H1 (cell line): ENCODE data around the gene H2AZ2.

ENCODE experiments used
- POU5F1 ChIP-seq: IDR thresholded peaks from 2 replicates; pipeline ENCODE4 v1.6.1; 2011; ENCODE audit warnings: low read depth, mild to moderate bottlenecking, low read length, moderate library complexity
- SP2 ChIP-seq: IDR thresholded peaks from 2 replicates; pipeline ENCODE4 v1.6.1; 2012; ENCODE audit warnings: mild to moderate bottlenecking, low read length, inconsistent platforms
- ZNF274 ChIP-seq: IDR thresholded peaks from 2 replicates; pipeline ENCODE4 v1.7.0; 2012; ENCODE audit warnings: low read length, borderline replicate concordance; ENCODE audit errors: extremely low read depth
- TF ChIP-seq, protein P1 (sequence below), 3 experiments: IDR thresholded peaks; 1 replicate in 2 of 3; 2 replicates in 1 of 3; pipeline versions ENCODE4 v1.5.1 to v1.6.1; 2011; ENCODE audit warnings: low read length in 3 of 3, mild to moderate bottlenecking in 3 of 3, inconsistent platforms in 2 of 3, low read depth in 1 of 3, moderate library complexity in 1 of 3; ENCODE audit not compliant: insufficient read depth in 1 of 3; ENCODE audit errors: control extremely low read depth in 1 of 3

DNA sequence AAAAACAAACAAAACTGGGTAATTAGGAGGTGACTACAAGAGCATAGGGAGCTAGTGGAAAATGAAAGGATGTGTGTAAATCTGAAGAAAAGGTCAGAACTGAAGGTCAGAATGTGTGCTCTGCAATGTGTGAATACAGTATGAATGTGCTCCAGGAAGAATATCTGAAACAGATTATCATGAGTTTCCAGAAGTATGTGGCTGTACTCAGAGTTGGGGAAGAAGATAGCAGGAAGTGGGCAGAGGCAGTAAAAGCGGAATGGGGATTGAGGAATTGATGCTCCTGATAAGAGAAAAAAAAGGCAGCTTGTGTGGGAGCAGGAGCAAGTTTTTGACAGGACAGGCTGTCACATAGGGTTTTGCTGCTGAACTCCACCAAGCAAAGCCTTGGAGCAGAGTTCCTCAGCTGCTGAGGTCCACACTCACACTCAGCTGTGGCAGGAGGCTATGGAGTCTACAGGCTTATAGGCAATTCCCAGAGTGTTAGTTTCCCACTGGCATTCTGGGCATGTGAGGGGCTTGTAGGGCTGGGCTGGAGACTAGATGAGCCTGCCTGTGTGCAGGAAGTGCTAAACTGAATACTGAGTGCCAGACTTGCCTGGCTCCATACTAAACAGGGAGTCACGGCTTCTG is 22.9 kb downstream of the H2AZ2 start:
- no peak for TF ChIP-seq ZNF274
- TF ChIP-seq, protein P1, sequence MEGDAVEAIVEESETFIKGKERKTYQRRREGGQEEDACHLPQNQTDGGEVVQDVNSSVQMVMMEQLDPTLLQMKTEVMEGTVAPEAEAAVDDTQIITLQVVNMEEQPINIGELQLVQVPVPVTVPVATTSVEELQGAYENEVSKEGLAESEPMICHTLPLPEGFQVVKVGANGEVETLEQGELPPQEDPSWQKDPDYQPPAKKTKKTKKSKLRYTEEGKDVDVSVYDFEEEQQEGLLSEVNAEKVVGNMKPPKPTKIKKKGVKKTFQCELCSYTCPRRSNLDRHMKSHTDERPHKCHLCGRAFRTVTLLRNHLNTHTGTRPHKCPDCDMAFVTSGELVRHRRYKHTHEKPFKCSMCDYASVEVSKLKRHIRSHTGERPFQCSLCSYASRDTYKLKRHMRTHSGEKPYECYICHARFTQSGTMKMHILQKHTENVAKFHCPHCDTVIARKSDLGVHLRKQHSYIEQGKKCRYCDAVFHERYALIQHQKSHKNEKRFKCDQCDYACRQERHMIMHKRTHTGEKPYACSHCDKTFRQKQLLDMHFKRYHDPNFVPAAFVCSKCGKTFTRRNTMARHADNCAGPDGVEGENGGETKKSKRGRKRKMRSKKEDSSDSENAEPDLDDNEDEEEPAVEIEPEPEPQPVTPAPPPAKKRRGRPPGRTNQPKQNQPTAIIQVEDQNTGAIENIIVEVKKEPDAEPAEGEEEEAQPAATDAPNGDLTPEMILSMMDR (IDR thresholded peaks at IDR 0.05; ENCODE audit: control extremely low read depth in 1 of 3, insufficient read depth in 1 of 3, low read depth in 1 of 3, low read length in 3 of 3): no peak
- TF ChIP-seq SP2: no peak
- no peak for TF ChIP-seq POU5F1
